ENCODE measurements around the gene RABAC1.
"Not testable (repeated sequence)": the region's sequence is repeated elsewhere in the genome, so short reads cannot be mapped to it uniquely, and the experiment has no call there.

The RABAC1 gene

GRCh38 chr19:41959056-41960053 is at the start of gene RABAC1:
Gene RABAC1 (minus strand): TSS chr19:41959321. CDS start chr19:41959292, 29 bp downstream.
- peak; percentile 92 for DNase-seq

DNA sequence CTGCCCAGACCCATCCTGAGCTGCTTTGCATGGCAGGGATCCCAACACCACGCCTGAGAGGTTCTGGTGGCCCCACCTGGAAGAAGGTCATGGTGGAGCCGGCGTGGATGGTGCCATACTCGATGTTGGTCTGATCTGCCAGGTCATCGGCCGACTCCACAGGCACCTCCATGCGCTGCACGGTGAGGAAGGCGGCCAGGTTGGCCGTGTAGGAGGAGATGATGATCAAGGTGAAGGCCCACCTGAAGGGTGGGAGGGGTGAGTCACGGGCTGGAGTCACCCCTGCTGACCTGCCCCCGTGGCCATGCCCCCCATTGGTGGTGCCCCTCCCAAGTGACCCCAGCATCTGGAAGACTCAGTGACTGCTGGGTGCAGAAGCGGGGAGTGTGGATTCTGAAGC is 47.4 kb upstream of the RABAC1 start:
- DNase-seq: no peak

- DNase-seq: no peak
Observed at GRCh38 chr19:42005504-42005903, 46.4 kb upstream of the RABAC1 start.

GRCh38 chr19:42003506-42004294 is 44.6 kb upstream of the RABAC1 start:
- no peak for DNase-seq

DNA sequence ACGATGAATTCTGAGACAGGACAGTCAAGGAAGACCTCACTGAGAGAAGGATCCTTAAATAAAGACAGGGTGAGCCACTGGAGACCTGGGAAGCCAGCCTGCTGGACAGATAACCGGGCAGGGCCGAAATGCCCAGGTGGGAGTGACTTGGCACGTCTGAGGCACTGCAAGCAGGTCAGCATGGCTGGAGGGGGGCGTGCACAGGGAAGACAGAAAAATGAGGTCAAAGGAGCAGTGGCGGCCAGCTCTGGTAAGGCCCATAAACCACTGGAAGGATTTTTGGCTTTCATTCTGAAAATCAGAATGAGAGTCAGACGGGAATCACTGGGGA is 40.7 kb upstream of the RABAC1 start:
- DNase-seq: no peak

- DNase-seq: no peak
Observed at GRCh38 chr19:41999071-41999877, 40.2 kb upstream of the RABAC1 start.

GRCh38 chr19:41998246-41999020 is 39.3 kb upstream of the RABAC1 start:
- no peak for DNase-seq

GRCh38 chr19:41997851-41998229 is 38.7 kb upstream of the RABAC1 start:
- DNase-seq: no peak

- DNase-seq: no peak
Observed at GRCh38 chr19:41997121-41997850, 38.2 kb upstream of the RABAC1 start.

DNA sequence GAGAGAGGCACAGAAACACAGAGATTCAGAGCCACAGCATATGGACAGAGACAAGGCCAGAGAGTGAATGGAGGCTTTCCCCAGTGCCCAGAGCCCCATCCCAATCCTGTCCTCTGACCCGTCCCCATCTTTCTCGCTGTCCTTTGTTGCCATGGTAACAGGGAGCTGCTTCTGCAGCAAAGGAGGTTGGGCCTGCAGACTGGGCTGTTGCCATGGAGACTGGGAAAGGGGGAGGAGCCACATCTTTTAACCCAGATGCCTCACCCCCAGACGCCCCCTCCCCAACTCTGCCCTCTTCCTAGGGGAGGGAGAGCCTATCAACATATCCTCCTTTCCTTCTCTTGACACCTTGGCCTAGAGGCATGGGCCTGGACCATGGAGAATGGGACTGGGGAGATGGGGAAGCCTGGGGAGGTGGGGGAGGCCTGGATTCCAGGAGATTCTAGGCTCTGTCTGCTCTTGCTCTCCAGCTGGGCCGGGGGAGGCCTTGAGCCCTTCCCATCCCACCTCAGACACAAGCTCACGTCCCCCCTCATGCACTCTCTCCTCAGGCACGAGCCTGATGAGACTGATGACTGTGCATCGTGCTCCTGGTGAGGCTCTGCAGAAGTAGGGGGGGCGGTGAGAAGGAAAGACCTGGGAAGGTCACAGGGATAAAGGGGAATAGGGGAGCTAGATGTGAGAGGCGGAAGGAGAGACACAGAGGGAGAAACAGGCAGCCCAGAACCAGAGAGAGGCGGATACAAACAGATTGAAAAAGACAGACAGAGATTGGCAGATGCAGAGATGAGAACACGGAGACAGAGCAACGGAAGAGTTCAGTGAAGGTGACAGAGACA is 37.1 kb upstream of the RABAC1 start:
- no peak for DNase-seq

DNA sequence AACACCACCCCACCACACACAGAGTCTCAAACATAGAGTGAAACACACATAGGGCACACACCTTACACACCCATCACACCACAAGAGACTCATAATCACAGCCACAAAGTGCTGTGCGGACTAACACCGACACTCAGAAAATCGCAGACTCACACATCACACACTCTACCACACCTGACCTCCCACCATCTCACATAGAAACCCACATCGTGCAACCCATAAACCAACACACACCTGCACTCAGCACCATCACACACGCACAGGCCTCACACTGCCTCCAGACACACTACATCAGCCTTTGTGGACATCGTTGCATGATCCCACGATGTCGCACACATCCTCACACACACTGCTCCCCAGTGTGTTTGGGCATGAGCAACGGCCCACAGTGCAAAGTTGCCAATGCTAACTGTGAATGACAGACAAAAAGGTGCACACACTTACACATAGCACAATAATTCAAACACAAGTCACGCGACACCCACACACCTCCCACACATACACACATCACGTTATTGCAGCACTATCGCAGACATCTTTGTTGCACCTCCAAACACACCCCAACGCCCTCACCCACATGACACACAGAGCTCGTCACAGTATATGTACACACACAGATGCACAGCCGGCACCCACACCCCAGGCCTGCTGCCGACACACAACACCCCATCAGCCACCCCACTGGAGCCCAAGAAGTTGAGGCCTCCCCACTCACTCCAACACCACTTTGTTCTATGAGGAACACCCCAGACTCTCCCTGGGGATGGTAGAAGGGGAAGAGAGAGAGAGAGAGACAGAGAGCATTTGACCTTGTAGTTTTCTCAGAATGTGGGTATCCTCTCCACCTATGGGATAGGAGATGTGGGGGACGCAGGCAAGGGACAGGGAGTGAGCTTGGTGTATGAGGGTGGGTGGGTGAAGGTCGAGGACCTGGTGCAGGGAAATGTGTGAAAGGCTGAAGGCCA is 36.2 kb upstream of the RABAC1 start:
- DNase-seq: no peak

- no peak for DNase-seq
Observed at GRCh38 chr19:41994521-41994971, 35.4 kb upstream of the RABAC1 start.

DNA sequence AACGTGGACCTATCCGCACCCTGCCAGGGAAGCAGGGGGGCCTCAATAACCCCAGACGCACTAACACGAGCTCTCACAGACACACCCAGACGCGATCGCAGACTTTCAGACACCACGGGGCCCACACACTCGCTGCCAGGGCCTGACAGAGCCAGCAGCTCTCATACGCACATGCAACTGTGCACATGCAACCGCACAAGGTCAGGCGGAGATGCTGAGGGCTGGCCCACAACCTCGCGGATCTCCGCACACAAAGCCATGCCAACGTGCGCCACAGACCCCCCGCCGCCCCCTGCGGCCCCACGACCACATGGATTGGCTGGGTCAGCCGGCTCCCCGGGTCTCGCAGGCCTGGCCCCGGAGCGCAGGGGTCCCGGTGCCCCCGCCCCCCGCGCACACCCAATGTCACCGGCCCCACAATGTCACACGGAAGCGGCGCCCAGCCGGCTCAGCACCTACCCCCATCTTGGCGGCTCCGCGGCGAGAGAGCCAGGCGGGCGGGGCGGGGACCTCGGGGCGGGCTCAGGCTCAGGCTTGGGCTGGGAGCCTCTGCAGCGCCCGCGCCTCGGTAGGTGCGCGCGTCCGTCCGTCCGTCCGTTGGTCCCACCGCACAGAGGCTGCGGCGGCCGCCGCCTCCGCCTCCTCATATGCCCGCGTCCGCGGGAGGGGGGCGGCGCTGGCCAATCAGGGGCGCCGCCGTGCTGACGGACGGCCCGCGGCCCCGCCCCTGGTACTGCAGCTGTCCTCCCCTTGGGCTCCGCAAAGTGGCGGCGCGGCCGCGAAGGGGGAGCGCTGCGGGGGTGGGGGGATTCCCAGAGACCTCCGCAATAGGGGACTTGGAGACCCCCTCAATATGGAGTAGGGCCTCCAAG is 34.7 kb upstream of the RABAC1 start, which contains the start of gene ATP1A3:
Gene ATP1A3, minus strand, starts transcription at position 619 of the 872 bp plus-strand sequence. Its CDS starts 154 bp downstream, at position 465.
- peak; percentile 18 for DNase-seq

GRCh38 chr19:41991925-41992569 is 32.9 kb upstream of the RABAC1 start:
- DNase-seq: not testable (repeated sequence)

DNA sequence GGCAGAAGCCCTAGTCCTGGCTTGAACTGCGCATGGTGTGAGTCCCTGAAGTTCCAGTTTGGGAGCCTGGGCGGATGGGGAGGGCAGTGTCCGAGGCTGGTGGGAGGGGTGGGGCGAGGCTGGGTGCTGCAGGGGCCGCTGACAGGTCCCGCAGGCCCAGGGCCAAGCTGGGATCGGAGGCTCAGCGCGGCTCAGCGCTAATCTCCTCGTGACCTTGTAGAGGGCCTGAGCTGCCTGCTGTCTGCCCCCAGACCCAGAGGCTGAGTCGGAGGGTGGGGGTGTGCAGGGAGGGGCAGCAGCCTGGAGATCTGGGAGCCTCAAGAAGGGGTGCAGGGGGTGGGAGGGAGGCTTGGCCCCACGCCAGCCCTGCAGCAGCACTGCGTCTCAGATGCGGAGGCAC is 31.9 kb upstream of the RABAC1 start:
- DNase-seq: no peak

GRCh38 chr19:41990615-41991014 is 31.5 kb upstream of the RABAC1 start:
- DNase-seq: no peak

GRCh38 chr19:41990028-41990427 is 30.9 kb upstream of the RABAC1 start:
- no peak for DNase-seq

Data from fibroblast of upper back skin (primary cell).